HG03342 (cell line): ENCODE measurements around the gene TMTC2.
A peak's percentile ranks its signal among the peaks of the same experiment; 100 is the strongest.

ENCODE experiments used
- ATAC-seq: cut with Tn5 transposase; IDR thresholded peaks from one replicate; pipeline ENCODE4 v1.9.1; 2021; ENCODE audit warnings: mild to moderate bottlenecking, moderate library complexity; ENCODE audit not compliant: unreplicated experiment

Gene TMTC2

DNA sequence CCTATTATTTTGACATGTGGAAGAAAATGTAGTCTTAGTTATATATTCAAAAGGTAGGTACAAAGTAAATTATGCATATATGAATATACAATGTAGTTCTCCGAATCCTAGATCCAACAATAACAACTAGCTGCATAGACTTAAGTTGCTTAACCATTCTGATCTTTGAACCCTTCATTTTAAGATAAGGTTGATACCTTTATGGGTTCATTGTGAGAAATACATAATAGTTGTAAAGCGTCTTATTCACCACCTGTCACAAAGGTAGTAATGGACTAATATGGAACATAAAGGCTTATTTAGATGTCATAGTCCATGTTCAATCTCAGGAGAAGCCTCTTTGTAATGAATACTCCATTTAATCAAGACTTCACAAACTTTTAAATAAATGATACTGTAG lies 263.6 kb downstream of the TMTC2 start:
- ATAC-seq = no peak

- no peak for ATAC-seq
These were observed 266.2 kb downstream of the TMTC2 start for GRCh38 chr12:82952946-82953345.

DNA sequence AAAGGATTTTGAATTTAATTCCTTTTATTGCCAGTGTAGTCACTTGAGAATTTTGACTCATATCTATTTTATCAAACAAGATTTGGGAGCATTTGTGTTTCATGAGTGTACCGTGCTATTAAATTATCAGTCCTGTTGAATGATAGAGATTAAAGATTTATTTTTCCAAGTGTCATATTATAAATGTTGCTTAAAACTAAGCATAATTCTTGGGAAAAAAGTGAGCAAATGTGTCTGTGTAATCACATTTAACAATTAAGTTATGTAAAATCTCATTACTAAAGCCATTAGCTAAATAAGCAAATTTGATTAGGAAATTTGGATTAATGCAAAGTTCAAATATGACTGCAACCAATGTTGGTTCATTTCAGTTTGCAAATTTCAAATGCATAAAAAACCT lies 266.7 kb downstream of the TMTC2 start:
- no peak for ATAC-seq

DNA sequence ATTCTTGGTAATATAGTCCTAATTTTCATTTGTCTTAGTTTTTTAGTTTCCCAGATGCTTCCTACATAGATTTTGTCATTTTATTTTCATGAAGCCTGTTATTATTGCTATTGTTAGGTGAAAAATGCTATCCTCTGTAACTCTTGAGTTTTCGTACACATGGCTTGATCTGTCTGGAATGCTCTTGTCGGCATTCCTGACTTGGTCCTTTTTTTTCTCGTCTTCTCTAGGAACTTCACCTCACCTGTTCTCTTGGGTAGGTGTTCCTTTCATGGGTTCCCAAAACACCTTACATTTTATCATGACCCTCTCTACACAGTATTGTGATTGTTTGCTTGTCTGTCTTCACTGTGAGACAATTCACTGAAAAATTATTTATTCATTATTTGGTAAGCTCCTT lies 267.4 kb downstream of the TMTC2 start:
- ATAC-seq = no peak

GRCh38 chr12:82954572-82954971 lies 267.9 kb downstream of the TMTC2 start:
- no peak for ATAC-seq

DNA sequence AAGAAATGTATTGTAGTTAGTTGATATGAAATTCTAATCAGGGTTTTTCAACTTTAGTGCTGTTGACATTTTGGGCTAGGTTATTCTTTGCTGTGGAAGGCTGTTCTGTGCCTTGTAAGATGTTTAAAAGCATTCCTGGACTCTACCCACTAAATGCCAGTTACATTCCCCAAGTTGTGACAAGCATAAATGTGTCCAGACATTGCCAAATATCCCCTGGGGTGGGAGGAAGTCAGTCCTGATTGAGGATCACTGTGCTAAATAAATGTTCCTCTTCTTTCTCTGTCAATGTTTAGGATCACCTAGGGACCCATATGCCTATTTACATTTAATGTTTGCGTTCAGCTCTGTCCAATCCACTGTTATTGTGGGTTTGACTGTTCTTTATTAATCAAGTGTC lies 268.3 kb downstream of the TMTC2 start:
- no peak for ATAC-seq

GRCh38 chr12:82958966-82959365 lies 272.3 kb downstream of the TMTC2 start:
- ATAC-seq = no peak

DNA sequence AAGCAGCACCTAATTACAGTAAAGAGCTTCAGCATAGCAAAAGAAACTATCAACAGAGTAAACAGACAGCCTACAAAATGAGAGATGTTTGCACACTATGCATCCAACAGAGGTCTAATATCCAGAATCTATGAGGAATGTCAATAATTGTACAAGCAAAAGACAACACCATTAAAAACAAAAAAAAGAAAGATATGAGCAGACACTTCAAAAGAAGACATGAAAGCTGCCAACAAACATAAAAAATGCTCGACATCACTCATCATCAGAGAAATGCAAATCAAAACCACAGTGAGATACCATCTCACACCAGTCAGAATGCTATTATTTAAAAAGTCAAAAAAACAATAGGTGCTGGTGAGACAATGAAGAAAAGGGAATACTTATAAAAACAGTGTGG lies 273.1 kb downstream of the TMTC2 start:
- no peak for ATAC-seq

DNA sequence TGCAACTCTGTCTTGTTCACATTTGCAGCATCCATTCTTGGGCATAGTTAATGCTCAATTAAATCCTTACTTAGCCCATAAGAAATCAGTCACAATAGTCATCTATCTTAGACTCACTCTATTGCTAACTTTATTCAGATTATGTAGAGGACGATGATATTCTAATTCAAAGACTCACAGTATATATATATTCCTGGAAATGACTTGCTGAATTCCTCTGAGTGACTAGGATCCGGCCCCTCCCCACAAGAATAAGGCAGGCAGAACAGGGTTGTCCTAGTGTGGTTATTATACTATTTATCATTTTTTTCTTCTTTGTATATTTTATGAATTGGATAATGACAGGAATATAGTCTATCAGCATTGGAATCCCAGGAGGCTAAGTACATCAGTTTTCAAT lies 275.1 kb downstream of the TMTC2 start:
- no peak for ATAC-seq

GRCh38 chr12:82963956-82964355 lies 277.2 kb downstream of the TMTC2 start:
- no peak for ATAC-seq

- ATAC-seq = no peak
These were observed 277.7 kb downstream of the TMTC2 start for GRCh38 chr12:82964446-82964845.

- ATAC-seq = no peak
These were observed 279.4 kb downstream of the TMTC2 start for GRCh38 chr12:82966001-82966559.

DNA sequence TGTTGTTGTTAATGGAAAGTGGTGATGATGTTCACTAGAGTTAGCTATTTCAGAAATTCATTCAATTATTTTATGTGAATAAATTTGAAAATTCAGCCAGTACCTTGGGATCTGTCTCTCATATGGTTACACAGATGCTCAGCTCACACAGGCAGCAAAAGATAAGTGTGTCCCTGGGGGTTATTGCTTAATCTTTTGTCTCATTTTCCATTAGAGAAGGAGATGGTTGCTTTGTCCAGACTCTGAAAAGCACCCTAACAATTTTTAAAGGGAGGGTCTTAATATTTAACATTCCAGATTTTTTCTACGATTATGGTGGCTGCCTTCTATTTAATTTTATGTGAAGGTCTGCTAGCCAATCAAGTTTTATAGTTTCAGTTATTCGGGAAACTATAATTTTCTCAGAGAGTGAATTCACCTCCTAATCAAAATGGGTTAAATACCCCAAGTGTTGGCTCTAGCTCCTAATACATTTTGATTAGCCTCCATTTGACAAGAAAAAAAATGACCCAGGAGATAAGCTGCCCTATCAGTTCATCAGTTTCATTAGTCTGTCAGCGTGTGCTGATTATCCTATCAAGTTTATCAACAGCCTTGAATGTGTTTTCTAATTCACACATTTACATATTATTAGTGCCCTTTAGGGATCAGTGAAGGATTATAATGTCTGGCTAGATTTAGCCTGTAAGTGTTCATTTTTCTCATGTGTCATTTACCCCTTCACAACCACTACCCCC lies 282.1 kb downstream of the TMTC2 start:
- ATAC-seq = no peak

DNA sequence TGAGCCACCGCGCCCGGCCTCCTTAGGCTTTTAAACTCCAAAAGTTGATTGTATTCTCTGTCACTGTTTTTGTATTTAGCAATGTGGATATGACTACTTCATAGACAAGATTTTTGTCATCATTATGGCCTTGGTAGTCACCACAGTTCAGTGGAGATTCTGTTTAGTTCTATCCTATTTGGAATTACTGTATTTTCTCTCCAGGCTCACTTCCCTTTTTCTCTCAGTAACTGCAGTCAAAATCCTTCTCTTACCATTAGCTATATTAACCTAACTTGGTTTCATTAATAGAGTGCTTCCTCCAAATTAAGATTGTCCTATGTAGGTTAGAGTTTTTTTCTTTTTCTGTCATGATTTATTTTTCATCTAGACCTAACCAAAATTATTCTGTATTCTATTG lies 283.9 kb downstream of the TMTC2 start:
- ATAC-seq = no peak

DNA sequence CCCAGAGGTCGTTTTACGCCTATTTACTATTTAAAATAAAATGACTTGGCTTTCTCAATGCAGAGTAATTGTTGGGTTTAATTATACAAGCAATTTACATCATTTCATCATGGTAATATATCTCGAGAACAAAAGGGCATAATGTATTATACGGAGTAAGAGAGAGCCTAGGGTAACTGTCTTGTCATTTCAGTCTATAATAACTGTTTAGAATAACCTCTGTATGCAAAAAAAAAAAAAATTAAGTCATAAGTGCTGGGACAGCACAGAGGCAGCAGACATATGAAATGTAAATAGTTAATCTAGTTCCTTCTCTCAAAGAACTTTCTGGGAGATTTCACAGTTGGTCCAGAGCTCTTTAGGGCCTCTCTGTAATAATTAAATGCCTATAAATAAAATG lies 284.9 kb downstream of the TMTC2 start:
- no peak for ATAC-seq

DNA sequence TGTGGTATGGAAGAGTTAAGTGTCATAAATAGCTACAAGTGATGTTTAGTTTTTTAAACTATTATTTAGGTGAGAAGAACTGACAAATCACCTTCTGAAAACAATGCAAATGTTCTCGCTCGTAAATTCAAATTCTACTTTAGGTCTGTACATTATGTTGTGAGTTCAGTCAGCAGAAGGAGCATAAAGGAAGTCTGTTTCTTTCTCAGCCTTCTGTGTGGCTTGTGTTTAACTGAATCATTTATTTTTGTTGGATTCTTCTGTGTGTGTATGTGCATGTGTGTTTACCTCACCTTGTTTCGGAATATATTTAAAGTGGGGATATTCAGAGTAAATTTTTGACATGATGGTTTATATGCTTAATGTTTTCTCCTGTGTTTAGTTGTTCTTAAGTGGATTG lies 285.9 kb downstream of the TMTC2 start:
- no peak for ATAC-seq

- ATAC-seq = no peak
These were observed 286.9 kb downstream of the TMTC2 start for GRCh38 chr12:82973592-82973991.

DNA sequence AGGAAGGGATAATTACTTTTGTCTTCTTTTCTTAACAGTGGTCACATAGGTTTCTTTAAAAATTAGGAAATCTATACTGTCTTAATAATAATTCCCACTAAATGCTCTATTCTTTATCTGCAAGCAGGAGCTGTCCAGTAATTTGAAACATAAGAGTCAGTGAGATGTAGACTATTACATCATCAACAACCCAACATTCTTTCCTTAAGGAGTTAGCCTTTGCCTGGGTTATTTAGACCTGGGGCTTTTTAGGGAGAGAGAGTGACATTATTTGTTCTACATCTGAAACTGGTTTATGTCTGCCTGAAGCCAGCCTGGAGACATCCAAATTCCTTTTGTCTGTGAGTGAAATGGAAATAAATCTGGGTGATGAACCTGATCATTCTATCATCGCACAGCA lies 294.4 kb downstream of the TMTC2 start:
- ATAC-seq = no peak

- no peak for ATAC-seq
These were observed 307.4 kb downstream of the TMTC2 start for GRCh38 chr12:82994117-82994516.

- peak; percentile 89 for ATAC-seq
These were observed 309.6 kb downstream of the TMTC2 start for GRCh38 chr12:82996168-82996812.

DNA sequence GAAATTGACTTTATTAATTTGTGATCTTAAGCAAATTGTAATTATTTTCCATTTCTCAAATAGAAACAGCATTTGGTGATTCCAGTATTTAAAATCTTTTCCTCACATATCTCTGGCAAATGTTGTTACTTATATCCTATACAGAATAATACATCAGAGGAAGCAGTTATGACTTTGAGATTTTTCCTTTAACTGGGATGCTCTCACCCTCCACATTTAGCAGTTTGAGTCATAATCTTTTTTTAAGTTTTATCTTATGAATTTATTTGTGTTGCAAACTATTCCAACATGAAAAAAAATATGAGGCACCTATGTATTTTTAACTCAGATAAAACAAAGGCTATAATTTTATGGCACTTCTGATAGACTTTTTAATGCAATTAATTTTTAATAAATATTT lies 311.8 kb downstream of the TMTC2 start:
- ATAC-seq = no peak

DNA sequence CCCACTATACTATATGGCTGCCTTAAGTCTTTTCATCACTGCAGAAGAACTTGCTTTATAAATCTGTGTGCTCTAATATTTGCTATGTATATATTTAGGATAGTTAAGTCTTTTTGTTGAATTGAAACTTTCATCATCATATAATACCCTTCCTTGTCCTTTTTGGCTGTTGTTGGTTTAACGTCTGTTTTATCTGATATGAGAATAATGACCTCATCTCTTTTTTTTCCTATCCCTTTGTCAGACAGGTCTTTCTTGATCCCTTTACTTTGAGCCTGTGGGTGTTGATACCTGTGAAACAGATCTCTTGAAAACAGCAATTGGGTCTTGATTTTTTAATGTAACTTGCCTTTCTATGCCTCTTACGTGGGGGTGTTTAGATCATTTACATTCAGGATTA lies 316.3 kb downstream of the TMTC2 start:
- no peak for ATAC-seq
